G401.6 (cell line): Measurements from ENCODE around the gene FGFRL1.
"Not testable (repeated sequence)": the region's sequence is repeated elsewhere in the genome, so short reads cannot be mapped to it uniquely, and the experiment has no call there.

Experiments
- FAIRE-seq: peaks from 2 replicates; lab custom pipeline; 2012; peaks lifted over from hg19 to GRCh38; lab: Jason Lieb, UNC

FGFRL1 gene

DNA sequence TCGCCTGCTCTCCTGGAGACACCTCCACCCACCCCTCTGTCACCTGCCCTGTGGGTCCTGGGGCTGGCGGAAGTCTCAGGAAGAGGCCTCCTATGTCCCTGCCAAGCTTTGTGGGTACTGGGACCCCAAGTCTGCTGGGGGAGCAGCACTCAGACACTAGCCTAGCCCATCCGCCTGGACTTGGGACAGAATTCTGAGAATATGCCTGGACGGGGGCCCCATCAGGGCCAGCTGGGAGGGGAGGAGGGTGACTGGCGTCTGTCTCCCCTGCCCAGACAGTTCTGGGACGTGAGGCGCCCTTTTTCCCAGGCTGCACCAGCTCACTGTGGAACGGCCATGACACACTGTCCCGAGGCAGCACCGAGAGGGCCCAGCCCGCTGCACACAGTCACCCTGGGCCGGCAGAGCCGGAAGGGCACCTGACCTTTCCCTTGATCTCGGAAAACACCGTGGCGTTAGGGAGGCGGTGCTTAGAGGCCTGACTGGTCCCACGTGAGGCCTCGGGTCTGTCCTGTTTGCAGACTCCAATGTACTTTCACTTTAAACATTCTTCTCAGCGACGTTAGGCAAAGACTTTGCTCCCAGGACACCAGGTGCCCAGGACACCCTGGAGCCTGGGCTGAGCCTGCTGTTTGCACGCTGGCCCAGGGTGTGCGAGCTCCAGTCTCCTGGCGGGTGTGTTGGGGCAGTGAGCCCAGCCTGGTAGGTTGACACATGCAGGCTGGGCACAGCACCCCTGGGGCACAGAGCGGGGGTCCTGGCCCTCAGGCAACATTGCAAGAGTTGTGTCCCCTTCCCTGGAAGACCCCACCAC, 18.9 kb upstream of the FGFRL1 start:
- FAIRE-seq = peak; percentile 84

GRCh38 chr4:993111-994029, 18.1 kb upstream of the FGFRL1 start, which contains the start of gene SLC26A1:
SLC26A1 (minus strand) TSS chr4:993404; CDS start chr4:991703, 1,701 bp downstream.
- FAIRE-seq = no peak

GRCh38 chr4:995311-996026, 16.0 kb upstream of the FGFRL1 start:
- FAIRE-seq = no peak

DNA sequence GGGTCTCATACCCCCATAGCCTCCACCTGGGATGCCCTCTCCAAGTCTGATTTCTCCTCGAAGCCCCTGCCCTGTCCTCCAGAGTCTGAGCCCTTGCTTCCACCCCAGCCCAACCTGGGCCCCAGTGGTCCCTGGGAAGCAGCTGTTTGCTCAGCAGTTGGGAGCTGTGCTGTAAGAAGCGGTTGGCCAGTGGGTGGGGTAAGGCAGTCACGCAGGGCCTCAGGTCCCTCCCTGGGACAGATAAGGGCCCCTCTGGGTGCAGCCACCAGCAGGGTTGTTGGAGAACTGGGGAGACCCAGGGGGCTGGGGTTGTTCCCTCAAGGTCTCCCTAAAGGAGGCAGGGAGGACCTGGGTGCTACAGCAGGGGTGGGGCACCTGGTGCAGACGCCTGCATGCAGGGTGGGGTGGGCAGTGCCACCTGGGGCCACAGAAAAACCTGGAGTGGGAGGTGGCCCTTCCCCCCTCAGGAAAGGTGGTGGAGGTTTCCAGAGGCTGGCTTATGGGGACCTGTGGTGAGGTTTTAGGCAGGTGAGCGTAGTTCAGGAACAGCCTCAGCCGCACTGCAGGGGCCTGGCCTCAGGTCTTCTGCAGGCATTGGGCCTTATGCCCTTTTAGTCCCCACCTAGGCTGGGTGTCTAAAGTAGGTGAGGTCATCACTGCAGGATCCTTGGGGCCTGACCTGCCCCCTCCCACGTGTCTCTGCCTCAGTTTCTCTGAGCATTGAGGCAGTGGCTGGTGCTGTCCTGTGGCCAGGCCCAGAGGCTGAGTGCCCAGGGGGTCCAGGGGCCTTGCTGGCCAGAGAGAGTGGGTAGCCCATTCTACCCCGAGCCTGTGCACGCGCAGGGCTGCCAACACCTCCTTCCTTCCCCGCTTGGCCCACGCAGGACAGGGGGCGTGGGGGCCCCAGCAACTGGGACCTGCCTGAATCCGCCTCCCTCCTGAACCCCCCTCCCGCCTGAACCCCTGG, 15.1 kb upstream of the FGFRL1 start:
- FAIRE-seq = no peak

DNA sequence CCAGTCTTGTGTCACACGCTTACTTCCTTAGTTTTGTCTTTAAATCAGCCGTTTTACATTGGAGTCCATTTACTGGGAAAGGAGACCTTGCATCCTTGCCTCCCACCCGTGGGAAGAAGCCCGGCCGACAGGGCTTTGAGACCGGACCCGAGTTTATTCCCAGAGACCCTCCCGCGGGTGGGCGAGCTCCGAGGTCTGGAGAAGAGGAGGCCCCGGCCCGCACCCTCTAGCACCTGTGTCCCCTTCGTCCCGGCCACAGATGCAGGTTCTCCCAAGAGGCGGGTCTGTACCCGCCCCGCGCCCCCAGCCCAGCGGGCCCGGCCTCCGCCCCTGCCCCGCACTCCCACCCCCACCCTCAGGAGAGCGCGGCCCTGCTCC, 14.4 kb upstream of the FGFRL1 start:
- no peak for FAIRE-seq

GRCh38 chr4:997375-998071, 13.9 kb upstream of the FGFRL1 start:
- FAIRE-seq = no peak

DNA sequence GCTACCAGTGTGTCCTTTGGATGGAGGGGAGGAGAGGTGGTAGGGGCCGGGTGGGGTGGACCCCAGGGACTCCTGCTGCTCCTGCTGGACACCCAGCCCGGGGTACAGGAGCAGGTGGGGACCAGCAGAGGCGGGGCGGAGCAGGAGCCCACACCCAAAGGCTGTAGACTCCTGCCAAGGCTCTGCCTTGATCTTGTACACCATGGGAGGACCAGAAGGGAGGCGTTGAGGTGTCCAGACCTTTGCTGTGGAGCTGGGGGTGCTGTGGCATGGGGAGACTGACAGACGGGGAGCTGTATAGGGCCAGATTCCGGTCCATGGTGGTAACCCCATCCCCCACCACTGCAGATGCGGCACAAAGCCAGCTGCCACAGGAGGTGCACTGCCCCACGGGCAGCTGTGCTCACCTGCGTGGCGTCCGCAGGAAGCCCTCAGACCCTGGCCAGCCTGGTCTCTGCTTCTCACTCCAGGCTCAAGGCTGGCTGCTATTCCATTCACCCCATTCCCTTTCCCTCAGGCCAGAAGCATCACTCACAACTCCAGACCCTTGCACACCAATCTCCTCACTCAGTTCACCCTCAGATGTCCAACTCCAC, 13.2 kb upstream of the FGFRL1 start:
- FAIRE-seq = no peak

DNA sequence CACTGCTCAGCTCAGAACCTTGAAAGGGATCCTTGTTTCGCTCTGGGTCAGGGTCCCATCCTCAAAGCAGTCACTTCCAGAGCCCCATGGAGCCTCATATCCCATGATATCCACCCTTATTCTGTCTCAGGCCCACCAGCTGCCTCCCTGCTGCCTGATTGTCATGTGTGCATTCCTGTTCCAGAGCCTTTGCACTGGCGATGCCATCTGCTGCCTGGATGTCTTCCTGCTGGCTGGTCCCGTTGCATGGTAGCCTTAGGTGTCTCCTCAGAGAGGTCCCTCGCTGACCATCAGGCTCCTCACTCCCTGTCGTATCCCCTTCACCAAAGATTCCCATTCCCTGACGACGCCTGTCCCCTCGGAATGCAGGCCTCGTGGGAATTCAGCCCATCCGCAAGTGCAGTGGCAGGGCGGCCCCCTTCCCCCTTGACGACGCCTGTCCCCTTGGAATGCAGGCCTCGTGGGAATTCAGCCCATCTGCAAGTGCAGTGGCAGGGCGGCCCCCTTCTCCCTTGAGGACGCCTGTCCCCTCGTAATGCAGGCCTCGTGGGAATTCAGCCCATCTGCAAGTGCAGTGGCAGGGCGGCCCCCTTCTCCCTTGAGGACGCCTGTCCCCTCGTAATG, 12.1 kb upstream of the FGFRL1 start:
- FAIRE-seq = not testable (repeated sequence)

DNA sequence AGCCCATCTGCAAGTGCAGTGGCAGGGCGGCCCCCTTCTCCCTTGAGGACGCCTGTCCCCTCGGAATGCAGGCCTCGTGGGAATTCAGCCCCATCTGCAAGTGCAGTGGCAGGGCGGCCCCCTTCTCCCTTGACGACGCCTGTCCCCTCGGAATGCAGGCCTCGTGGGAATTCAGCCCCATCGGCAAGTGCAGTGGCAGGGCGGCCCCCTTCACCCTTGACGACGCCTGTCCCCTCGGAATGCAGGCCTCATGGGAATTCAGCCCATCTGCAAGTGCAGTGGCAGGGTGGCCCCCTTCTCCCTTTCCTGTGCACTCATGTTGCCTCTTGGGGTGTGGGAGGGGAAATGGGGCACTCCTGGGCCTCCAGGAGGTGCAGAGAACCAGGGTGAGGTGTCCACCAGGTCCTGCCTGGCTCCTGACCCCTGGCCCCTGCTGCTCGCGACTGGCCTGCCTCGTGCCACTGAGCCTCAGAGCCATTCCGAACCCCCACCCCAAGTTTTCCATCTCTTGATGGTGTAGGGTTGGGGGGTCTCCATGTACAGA, 11.5 kb upstream of the FGFRL1 start:
- no peak for FAIRE-seq

DNA sequence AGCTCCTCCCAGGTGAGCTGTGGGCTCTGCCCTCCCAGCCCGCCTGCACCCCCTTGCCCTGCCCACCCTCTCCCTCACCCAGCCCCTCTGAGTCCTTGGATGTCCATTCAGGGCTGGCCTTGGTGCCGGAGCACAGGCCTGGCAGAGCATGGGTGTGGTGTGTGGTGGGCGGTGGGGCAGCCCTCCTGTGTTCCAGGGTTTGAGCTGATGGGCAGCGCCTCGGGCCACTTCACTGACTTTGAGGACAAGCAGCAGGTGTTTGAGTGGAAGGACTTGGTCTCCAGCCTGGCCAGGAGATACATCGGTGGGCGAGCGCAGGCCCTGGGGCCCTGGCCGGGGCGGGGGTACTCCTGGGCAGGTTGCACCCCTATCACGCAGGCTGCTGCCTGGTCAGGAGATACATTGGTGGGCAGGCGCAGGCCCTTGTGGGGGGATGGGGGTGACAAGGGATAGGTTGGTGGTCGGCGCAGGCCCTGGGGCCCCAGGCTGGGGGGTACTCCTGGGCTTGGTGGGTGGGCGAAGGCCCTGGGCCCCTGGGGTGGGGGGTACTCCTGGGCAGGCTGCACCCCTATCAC, 10.7 kb upstream of the FGFRL1 start:
- no peak for FAIRE-seq

DNA sequence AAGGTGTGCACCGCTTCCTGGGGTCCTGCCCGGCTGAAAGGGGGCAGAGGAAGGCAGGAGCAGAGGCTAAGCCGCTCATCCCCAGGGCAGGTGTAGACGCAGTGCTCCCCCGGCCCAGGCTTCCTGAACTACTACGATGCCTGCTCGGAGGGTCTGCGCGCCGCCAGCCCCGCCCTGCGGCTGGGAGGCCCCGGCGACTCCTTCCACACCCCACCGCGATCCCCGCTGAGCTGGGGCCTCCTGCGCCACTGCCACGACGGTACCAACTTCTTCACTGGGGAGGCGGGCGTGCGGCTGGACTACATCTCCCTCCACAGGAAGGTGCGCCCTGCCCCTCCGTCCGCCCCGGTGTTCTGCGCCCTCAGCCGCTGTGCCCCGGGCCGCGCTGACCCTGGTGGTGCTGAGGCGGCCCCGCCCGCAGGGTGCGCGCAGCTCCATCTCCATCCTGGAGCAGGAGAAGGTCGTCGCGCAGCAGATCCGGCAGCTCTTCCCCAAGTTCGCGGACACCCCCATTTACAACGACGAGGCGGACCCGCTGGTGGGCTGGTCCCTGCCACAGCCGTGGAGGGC, 9.8 kb upstream of the FGFRL1 start:
- FAIRE-seq = no peak

DNA sequence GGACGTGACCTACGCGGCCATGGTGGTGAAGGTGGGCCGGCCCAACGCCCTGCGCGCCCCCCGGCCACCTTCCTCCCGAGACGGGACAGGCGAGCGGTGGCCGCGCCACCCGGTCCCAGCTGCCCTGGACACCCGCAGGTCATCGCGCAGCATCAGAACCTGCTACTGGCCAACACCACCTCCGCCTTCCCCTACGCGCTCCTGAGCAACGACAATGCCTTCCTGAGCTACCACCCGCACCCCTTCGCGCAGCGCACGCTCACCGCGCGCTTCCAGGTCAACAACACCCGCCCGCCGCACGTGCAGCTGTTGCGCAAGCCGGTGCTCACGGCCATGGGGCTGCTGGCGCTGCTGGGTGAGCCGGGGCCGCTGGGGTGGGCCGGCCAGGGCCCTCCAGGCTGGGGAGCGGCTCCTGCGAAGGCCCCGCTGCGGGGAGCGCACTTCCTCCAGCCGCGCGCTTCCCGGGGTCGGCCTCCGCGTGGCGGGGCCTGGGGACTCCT, 9.2 kb upstream of the FGFRL1 start:
- no peak for FAIRE-seq

DNA sequence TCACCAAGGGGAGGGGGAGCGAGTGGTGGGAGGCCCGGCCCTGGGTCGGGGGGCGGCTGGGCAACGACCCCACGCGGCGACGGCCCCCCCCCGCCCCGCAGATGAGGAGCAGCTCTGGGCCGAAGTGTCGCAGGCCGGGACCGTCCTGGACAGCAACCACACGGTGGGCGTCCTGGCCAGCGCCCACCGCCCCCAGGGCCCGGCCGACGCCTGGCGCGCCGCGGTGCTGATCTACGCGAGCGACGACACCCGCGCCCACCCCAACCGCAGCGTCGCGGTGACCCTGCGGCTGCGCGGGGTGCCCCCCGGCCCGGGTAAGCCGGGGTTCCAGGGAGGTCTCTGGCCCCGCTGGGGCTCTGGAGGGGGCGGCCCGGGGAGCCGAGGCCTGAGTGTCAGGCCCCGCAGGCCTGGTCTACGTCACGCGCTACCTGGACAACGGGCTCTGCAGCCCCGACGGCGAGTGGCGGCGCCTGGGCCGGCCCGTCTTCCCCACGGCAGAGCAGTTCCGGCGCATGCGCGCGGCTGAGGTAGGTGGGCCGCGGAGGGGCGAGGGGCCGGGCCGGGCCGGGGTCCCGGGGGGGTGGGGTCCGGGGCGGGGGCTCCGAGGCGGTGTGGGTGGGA, 8.7 kb upstream of the FGFRL1 start:
- no peak for FAIRE-seq

GRCh38 chr4:1003271-1004070, 8.0 kb upstream of the FGFRL1 start:
- FAIRE-seq = no peak

- FAIRE-seq = no peak
Measured at GRCh38 chr4:1004071-1004418, 7.4 kb upstream of the FGFRL1 start.

DNA sequence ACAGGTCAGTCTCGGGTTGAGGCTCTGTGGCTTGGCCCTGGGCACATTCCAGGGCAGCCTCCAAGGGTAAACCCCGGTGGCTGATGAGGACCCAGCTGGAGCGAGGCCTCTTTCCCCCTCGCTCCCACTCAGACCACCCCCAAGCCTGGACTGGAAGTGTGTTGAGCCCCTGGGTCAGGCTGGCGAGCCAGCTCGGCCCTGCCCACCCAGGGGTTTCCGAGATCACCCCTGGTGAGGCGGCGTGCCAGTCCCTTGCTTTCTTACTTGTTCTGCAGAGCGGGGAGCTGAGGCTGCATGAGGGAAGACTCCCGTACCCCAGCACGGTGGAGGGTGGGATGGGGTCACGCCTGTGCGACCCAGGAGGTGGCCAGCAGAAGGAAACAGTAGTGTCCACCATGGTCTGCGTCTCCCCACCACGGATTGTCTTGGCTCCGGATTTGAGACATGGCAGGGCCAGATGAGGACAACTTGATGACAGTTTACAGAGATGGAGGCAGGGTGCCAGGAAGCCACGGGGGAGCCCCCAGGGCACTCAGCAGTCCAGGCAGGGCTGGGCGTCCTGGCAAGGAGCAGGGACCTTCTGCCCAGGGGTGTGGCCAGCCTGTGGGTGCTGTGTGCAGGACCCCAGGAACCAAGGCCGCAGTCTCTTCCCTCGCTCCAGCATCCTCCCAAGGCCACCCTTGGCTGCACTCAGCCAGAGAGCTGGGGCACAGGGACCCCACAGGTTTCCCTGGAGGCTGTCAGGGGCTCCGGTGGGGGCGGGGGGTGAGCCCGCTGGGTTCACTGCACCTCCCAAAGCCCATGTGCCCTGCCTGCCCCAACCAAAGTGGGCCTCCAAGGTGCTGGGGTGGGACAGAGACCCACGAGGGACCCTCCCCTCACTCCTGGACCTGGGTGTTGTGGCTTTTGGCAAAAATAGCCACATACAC, 6.6 kb upstream of the FGFRL1 start:
- no peak for FAIRE-seq
